Small intestine (tissue), 7 donors: ENCODE data around the gene CMIP. TPM values are rescaled to one million over a fixed set of nuclear protein-coding genes. Genes with fewer than 3 reads are reported as not detected.

ENCODE experiments used
- DNase-seq, 2 donors: peaks; one replicate each; pipeline versions ENCODE4 v3.0.0 to v3.0.0-alpha.2; 2013
- FAIRE-seq: peaks from 2 replicates; lab custom pipeline; 2012; peaks lifted over from hg19 to GRCh38; lab: Jason Lieb, UNC
- H3K27ac ChIP-seq, 3 donors: one replicate each; pipeline ENCODE4 v1.5.1; 2013; ENCODE audit warnings: low read length in 2 of 3, mild to moderate bottlenecking in 2 of 3, control low read depth in 1 of 3, inconsistent platforms in 1 of 3, low read depth in 1 of 3, moderate library complexity in 1 of 3
- H3K27me3 ChIP-seq, 3 donors: one replicate each; pipeline ENCODE4 v1.6.1; 2013; ENCODE audit warnings: low read length in 3 of 3, inconsistent platforms in 1 of 3; ENCODE audit not compliant: control insufficient read depth in 3 of 3, insufficient read depth in 3 of 3
- H3K36me3 ChIP-seq, 3 donors: one replicate each; pipeline ENCODE4 v1.6.1; 2013; ENCODE audit warnings: low read length in 3 of 3, inconsistent platforms in 1 of 3, low read depth in 1 of 3, mild to moderate bottlenecking in 1 of 3, moderate library complexity in 1 of 3; ENCODE audit not compliant: control insufficient read depth in 3 of 3, insufficient read depth in 2 of 3
- H3K4me1 ChIP-seq, 3 donors: one replicate each; pipeline ENCODE4 v1.6.1; 2013; ENCODE audit warnings: low read length in 2 of 3, inconsistent platforms in 1 of 3, low read depth in 1 of 3, mild to moderate bottlenecking in 1 of 3, moderate library complexity in 1 of 3; ENCODE audit not compliant: control insufficient read depth in 3 of 3, insufficient read depth in 2 of 3
- H3K4me3 ChIP-seq, 3 donors: one replicate each; pipeline ENCODE4 v1.5.1; 2013; ENCODE audit warnings: low read length in 3 of 3, control low read depth in 1 of 3, inconsistent platforms in 1 of 3, low read depth in 1 of 3, mild to moderate bottlenecking in 1 of 3, moderate library complexity in 1 of 3
- H3K9me3 ChIP-seq, 2 donors: one replicate each; pipeline ENCODE4 v1.6.1; 2013; ENCODE audit warnings: low read depth in 1 of 2, low read length in 1 of 2; ENCODE audit not compliant: control insufficient read depth in 2 of 2, insufficient read depth in 1 of 2
- WGBS, 3 donors: extraction: QIAGEN DNeasy Blood & Tissue Kit; methylation state at CpG; one replicate each; pipeline ENCODE4 v1.1.7; 2013; 5-methylcytosine and 5-hydroxymethylcytosine counted together
- polyA plus RNA-seq, 4 donors: library from polyadenylated mRNA; stranded (reverse) in 3 of 4; unstranded in 1 of 4; fragments of 200-250 nt in 3 of 4; fragments of 120-200 nt in 1 of 4; gene quantifications; one replicate each; pipeline versions ENCODE4 v1.2.1 to v1.2.3, GENCODE V29; 2013
- donor health status: healthy with polysubstance abuse.
- donor health status: control.
- donor health status: control.
- donor health status: Bipolar disorder and iron deficiency.
- donor health status: healthy.

Gene CMIP
- polyA plus RNA-seq, 4 donors = 43.8 to 74.7 (median 55.7) TPM

GRCh38 chr16:81570151-81570846 lies 125.7 kb downstream of the CMIP start:
- FAIRE-seq = no peak
- Histone ChIP-seq H3K4me1 (peaks cover 5 to 76% (median 10%) of the 10 kb centered on the region in 3 donors), H3K27ac (peak overlapping the region in 1 of 3 donors; percentile 3), H3K9me3 (no peaks in the 10 kb centered on the region), H3K36me3 (peaks cover 0 to 43% (median 0%) of the 10 kb centered on the region in 3 donors), H3K4me3 (no peak overlapping the region), H3K27me3 (no peaks in the 10 kb centered on the region)
- no peak for DNase-seq
- WGBS, 3 donors = 57 to 68% (median 67%) methylated on average over 18 of the region's 18 CpGs

- no peak overlapping the region for H3K4me3 ChIP-seq
- peaks cover 0 to 37% (median 0%) of the 10 kb centered on the region in 3 donors for H3K36me3 ChIP-seq
- H3K4me1 ChIP-seq = peaks cover 9 to 71% (median 10%) of the 10 kb centered on the region in 3 donors
- H3K27ac ChIP-seq = no peak overlapping the region
- no peak for FAIRE-seq
- 94 to 95% (median 95%) methylated on average over 4 of the region's 4 CpGs for WGBS, 3 donors
- H3K9me3 ChIP-seq = no peaks in the 10 kb centered on the region
- DNase-seq = no peak
- no peaks in the 10 kb centered on the region for H3K27me3 ChIP-seq
These were observed 126.6 kb downstream of the CMIP start for GRCh38 chr16:81571175-81571574.

DNA sequence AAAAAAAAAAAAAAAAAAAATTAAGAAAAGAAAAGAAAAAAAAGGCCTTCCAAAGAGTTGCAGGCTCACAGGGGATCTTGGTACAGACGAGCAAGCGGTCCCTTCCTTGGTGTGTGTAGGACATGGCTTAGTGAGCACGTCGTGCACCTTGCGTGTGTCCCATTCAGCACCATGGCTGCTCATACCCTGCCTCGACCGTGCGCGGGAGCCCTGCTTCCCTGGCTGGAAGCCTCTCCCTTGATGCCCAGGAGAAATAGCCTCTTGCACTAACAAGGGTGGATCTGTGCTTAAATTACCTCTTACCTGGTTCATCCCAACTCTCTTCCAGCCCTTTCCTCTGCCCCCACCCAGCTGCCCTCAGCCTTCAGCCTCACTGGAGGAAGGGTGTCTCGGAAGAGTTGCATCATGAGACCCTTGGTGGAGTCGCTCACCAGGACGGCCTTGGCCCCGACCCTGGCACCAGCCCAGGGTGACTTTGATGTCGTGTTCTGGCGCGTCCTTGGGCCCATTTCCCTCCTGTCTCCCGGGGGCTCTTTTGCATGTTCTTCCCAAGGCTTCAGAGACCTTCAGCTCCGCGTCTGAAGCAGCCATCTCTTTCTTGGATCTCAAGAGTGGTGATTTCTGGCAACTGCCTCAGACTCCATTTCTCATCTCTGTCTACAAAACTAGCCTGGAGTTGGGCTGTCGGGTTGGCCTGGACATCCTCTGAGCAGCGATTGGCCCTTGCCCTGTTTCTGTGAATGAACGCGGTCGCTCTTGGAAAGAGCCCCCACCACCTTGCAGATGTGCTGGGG lies 127.2 kb downstream of the CMIP start:
- Histone ChIP-seq H3K9me3 (no peaks in the 10 kb centered on the region), H3K27me3 (no peaks in the 10 kb centered on the region), H3K36me3 (peaks cover 0 to 36% (median 0%) of the 10 kb centered on the region in 3 donors), H3K4me1 (peaks cover 9 to 67% (median 10%) of the 10 kb centered on the region in 3 donors), H3K4me3 (no peak overlapping the region), H3K27ac (peak overlapping the region; percentile 14 to 83 (median 17))
- 81 to 85% (median 84%) methylated on average over 24 of the region's 24 CpGs for WGBS, 3 donors
- FAIRE-seq = no peak
- no peak for DNase-seq

DNA sequence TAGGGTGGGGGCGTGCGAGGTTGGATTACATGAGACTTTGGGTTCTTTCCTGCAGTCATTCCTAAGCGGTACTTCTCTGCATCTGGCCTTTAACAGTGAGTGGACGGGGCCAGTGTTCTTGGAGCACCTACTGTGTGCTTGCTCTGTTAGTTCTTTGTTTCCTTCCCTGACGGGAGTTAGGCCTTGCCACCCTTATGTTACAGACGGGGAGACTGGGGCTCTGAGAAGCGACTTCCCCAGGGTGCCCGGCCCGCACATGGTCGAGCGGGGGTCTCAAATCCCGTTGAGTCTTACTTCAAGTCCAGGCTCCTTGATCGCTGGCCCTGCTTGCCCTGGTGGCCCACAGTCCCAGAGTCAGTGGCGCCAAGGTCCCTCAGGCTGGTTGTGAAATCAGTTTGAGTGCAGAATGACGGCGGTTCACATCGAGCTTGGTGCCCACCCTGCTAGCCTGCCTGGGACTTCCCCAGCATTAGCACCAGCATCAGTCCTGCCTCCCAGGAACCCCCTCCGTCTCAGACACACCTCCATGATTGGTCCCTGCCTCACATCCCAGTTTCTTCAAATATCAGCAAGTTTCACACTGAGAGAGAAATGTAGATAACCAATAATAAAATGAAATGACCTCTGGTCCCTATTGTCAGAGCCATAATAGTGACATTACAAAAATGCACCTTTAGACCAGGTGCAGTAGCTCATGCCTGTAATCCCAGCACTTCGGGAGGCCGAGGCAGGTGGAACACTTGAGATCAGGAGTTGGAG lies 128.0 kb downstream of the CMIP start:
- Histone ChIP-seq H3K4me1 (peaks cover 9 to 59% (median 10%) of the 10 kb centered on the region in 3 donors), H3K27me3 (no peaks in the 10 kb centered on the region), H3K9me3 (no peaks in the 10 kb centered on the region), H3K36me3 (peaks cover 0 to 28% (median 0%) of the 10 kb centered on the region in 3 donors), H3K27ac (peak overlapping the region; percentile 14 to 83 (median 46)), H3K4me3 (no peak overlapping the region)
- WGBS, 3 donors = 61 to 81% (median 66%) methylated on average over 20 of the region's 20 CpGs
- DNase-seq (peak; percentile 83), FAIRE-seq (no peak)

DNA sequence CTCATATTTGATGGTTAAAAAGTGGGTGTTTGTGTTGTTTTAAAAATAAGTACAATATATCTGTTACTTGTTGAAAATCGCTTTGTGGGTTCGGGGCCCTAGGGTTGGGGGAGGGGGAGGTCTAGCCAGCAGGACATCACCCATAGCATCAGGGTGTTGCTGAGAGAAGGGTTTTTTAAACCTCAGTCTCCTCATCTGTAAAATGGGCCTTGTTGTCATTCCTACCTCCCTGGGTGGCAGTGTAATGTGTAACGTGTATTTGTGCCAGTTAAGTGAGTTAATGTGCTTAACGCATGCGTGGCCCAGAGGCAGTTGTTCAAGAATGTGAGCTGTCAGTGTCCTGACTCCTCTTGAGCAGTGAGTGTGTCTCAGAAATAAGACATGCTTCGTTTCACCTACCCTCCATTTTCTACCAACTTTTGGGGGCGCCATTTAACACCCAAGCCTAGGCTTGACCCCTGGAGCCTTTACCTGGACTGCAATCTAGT lies 129.0 kb downstream of the CMIP start:
- no peaks in the 10 kb centered on the region for H3K9me3 ChIP-seq
- no peak overlapping the region for H3K4me3 ChIP-seq
- WGBS, 3 donors = 92 to 95% (median 92%) methylated on average over 7 of the region's 7 CpGs
- H3K36me3 ChIP-seq = peaks cover 0 to 28% (median 0%) of the 10 kb centered on the region in 3 donors
- DNase-seq (no peak), FAIRE-seq (no peak)
- H3K27ac ChIP-seq = peak overlapping the region in 2 of 3 donors; percentile 17 to 83
- peaks cover 3 to 49% (median 5%) of the 10 kb centered on the region in 3 donors for H3K4me1 ChIP-seq
- H3K27me3 ChIP-seq = no peaks in the 10 kb centered on the region

DNA sequence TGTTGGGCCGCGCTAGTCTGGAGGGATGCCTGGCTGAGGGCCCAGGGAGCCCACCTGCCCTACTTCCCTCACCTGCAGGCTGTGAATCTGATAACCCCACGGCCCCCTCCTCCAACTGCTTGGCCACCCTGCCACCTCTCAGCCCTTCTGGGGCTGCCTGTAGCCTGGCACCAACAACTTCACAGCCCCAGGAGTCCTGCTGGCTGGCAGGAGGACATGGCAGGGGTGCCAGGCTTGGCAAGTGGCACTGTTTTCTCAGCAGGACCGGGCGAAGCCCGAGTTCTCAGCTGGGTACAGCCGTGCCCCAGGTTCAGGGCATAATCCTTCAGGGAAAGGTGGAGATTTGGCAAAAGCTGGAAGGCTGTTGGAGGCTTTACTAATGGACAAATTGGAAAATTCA lies 129.6 kb downstream of the CMIP start:
- no peak for DNase-seq
- Histone ChIP-seq H3K27me3 (no peaks in the 10 kb centered on the region), H3K4me1 (peaks cover 3 to 46% (median 5%) of the 10 kb centered on the region in 3 donors), H3K9me3 (no peaks in the 10 kb centered on the region), H3K27ac (no peak overlapping the region), H3K36me3 (peaks cover 0 to 31% (median 0%) of the 10 kb centered on the region in 3 donors), H3K4me3 (no peak overlapping the region)
- WGBS, 3 donors = 49 to 82% (median 61%) methylated on average over 7 of the region's 7 CpGs
- no peak for FAIRE-seq

GRCh38 chr16:81575307-81575706 lies 130.7 kb downstream of the CMIP start:
- no peaks in the 10 kb centered on the region for H3K9me3 ChIP-seq
- H3K4me1 ChIP-seq = peaks cover 2 to 36% (median 3%) of the 10 kb centered on the region in 3 donors
- H3K27me3 ChIP-seq = no peaks in the 10 kb centered on the region
- no peak for FAIRE-seq
- no peak for DNase-seq
- H3K36me3 ChIP-seq = peaks cover 0 to 27% (median 0%) of the 10 kb centered on the region in 3 donors
- WGBS, 3 donors = 71 to 77% (median 72%) methylated on average over 6 of the region's 6 CpGs
- H3K27ac ChIP-seq = no peak overlapping the region
- no peak overlapping the region for H3K4me3 ChIP-seq

DNA sequence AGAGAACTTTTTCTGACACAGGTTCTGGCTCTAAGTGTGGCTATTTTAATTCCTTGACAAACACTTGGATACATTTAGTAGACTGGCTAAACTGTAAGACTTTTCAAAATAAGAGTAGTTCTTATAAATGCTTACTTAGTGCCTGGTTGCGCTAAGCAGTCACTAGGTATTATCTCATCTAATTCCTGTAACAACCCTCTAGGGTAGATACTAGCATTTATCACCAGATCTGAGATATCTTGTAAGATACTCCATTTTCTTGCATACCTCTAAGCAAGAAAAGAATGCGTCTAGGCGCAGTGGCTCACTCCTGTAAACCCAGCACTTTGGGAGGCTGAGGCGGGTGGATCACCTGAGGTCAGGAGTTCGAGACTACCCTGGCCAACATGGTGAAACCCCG lies 131.2 kb downstream of the CMIP start:
- Histone ChIP-seq H3K27me3 (no peaks in the 10 kb centered on the region), H3K36me3 (peaks cover 0 to 27% (median 0%) of the 10 kb centered on the region in 3 donors), H3K4me3 (no peak overlapping the region), H3K27ac (no peak overlapping the region), H3K9me3 (no peaks in the 10 kb centered on the region), H3K4me1 (peaks cover 2 to 36% (median 3%) of the 10 kb centered on the region in 3 donors)
- 92 to 98% (median 95%) methylated on average over 6 of the region's 6 CpGs for WGBS, 3 donors
- DNase-seq (no peak), FAIRE-seq (no peak)
